Stimulated activated CD8-positive, alpha-beta memory T cell treated with anti-CD3 and anti-CD28 coated beads, Interleukin-7, amount 100 ng/mL, for 24 hours (primary cell): Measurements from ENCODE around the gene PRRT1.
"Not testable (repeated sequence)": the region's sequence is repeated elsewhere in the genome, so short reads cannot be mapped to it uniquely, and the experiment has no call there.

ENCODE experiments used
- DNase-seq: peaks from one replicate; pipeline ENCODE4 v3.0.0-alpha.2; 2020; ENCODE audit warnings: low read depth

The PRRT1 gene

DNA sequence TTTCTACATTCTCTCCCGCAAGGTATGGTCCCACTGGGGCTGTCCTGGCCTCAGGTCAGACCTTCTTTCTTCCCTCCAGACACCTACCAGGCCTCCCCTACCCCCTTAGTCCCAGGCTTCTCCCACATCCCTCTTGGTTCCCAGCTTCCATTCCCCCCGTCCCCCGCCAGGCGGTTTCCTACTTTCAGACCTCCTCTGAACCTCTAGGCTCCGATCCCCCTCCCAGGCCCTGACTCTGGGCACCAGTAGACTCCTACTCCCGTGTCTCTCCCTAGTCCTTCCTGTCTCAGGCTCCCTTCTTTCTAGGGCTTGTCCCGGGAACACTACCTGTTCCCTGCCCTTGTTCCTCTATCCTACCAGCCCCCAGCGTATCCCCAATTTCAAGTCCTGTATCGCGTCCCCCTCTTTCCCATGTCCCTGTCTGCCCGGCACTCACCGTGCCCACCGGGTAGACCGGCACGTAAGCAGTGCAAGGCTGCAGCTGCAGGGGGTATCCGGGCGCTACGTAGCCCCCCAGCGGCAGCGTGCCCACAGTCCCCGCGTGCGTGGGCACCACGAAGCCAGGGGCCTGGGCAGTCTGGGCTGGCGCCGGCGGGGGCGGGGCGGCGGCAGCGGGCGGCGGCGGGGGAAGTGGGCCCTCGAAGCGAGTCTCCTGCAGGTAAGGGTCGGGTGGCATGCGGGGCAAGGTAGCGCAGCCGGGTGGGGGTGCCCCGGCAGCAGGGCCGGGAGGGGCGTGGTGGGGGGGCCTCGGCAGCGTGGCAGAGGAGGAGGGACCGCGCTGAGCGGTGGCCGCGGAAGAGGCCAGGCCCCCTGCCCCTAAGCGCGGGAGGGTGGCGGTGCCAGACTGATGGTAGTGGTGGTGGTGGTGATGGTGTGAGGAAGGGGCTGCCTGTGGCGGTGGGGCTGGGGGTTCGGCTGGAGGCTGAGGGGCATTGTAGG lies 1.5 kb downstream of the PRRT1 start:
- DNase-seq = no peak

DNA sequence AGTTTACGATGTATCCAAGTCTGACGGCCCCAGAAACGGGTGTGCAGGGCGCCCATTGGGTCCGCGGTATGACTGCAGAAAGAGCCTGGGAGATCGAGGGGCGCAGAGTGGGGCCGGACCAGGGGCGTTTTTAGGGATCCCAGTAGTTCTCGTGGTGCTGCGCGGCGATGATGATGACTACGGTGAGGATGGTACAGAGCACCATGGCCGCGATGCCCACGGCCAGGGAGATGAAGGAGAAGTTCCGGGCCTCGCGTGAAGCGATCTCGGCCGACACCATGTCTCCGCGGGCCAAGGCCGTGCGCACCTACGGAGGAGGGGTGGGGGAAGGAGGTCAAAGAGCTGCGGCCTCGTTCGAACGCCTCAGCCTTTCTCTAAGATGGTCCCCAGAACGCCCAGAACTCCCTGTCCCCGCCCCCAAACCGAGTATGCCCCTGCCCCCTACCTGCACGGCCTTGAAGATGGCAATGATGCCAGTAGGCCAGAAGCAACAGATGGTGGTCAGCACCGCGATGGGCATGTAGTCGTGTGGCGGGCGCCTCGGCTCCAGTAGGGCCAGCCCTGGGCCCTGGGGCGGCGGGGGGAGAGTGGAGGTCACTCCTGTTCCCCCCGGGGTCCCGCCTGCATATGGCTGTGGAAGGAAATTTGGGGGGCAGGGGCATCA lies 2.5 kb downstream of the PRRT1 start:
- no peak for DNase-seq

DNA sequence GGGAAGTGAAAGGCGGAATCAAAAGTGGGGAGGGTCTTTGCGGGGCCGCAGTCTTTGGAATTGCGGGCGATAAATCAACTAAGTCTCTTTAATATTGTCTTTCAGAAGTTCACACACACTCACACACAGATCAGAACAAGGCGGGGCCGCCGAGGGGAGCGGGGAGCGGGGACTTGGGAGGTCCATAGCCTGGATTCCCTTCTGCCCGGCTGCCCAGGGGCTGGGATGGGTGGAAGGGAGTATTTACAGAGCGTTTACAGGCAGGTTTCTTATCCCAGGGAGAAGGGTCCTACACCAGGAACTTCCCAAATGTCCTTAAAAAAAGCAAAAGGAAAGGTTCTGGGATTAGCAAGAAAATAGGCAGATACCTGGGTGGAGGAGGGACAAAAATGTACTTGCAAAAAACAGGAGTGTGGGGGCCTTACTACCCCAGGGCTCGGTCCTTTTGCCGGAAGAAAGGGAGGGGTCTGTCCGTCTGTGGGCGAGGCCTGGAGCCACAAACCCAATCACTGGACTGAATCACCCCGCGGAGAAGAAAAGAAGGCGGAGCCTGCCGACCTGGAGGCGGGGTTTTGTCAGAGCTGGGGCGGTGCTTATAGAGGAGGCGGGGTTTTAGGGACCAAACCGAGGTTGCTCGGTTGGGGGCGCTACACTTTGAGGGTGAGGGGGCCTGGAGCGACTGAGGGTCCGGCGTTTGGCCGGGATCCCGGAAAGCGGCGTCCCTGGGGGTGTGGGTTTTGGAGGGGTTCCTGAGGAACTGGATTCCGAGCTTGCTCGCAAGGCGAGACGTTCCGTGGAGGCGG lies 3.2 kb downstream of the PRRT1 start:
- DNase-seq = no peak

DNA sequence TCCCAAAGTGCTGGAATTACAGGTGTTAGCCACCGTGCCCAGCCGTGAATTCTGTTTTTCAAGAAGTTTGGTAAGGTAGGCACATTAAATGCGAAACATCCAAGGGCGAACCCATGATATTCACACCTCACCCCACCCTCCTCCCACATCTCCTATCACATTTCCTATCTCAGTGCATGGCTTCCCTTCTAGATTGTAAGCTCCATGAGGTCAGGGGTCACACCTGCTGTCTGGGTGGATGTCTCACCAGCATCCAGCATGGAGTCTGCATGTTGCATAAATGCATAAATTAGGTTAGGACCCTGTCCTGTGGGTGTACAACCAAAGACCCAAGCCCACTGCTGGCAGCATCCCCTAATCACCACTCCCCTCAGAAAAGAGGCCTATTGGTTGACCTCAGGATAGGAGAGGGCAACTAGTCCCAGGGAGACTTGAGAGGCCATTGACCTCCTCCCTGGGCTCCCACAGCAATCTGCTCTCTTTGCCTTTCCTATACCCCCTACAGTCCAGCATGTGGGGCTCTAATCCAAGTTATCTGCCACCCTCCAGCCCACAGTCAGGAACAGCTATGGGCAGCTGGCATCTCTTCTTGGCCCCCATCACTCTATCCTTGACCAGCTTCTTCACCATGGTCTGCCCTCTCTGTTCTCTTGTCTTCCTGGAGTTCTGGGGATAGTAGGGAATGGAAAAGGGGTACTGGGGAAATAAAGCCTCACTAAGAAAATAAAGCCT lies 4.2 kb downstream of the PRRT1 start:
- DNase-seq = no peak

DNA sequence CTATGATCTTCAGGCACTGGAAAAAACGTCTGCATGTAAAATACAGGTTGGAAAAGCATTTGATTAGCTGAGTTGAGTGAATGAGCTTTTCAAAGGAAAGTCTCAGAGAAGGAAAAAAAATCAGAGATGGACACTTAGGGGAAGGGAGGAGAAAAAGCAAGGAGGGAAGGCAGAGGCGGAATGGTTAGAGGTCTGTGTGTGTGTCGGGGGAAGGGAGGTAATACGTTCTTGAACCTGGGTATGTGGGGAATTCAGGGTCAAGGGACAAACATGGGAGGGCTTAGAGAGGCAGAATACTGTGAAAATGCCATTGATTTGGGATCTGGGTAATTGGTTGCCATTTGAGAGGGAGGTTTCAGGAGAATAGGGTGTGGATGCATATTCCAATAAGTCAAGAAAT lies 5.1 kb downstream of the PRRT1 start:
- DNase-seq = no peak

DNA sequence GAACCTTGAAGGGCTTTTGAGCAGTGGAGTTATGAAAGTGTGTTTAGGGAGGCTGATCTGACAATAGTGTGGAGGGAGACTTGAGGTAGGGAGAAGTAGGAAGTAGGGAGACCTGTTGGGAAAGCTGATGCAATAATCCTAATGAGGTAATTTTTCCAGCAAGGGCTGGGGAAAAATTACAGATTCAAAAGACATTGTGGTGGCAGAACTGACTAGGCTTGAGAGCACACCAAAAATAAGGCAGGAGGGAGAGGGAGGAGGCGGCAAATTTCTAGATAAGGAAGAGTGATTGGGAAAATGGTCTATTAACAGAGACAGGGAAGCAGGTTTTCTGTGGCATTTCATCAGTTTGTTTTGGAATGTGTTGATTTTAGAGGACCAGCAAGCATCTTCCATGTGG lies 5.5 kb downstream of the PRRT1 start:
- DNase-seq = no peak

DNA sequence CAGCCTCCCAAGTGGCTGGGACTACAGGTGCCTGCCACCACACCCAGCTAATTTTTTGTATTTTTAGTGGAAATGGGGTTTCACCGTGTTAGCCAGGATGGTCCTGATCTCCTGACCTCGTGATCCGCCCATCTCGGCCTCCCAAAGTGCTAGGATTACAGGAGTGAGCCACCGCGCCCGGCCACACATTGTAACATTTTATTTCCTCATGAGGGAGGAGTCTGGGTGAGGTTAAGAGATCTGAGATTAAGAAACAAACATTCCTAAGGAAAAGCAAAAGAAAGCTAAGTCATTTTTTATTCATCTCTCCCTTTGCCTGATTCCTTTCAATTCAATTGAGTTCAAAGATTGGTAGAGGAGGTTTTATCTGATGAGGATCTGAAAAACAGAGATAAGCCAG lies 7.5 kb downstream of the PRRT1 start:
- DNase-seq = not testable (repeated sequence)

DNA sequence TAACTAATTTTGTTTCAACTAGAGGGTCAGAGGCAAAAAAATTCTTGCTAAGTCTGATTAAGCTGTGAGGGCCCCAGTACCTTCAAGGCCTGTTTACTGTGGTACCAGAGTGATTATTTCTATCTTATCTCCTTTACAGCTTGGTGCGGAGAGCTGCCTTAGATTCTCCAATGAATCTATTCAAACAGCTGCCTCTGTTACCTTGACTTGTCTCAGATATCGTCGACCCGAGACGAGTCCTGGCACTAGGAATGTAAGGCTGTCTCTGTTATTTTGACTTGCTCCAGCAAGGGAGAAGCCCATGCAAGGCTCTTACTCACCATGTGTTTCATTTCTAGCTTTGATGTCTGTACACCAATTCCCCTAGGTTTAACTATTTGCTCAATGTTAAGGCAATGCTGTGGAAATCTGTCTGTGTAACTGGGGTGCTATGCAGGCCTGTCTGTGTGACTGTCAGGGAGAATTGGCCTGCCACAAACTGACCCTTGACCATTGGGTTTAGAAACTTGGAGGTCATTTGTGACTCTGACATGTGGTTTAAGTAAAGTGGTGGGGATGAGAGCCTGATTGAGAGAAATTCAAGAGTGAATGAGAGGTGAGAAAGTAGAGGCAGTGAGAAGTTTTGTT lies 11.2 kb downstream of the PRRT1 start:
- no peak for DNase-seq

DNA sequence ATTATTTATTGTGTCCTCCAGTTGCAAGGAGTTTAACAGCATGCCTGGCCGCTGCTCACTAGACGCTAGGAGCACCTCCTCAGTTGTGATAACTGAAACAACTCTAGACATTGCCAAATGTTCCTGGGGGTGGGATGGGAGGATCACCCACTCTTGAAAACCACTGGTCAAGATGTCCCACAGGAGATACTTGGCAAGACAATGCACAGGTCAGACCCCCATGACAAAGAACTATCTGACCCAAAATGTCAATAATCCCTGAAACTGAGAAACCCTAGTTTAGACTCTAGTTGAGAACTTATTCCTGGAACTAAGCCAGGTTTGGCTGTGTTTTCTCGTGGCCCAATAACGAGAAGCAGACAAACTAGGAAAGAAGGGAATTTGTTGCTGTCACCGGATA lies 12.1 kb downstream of the PRRT1 start:
- no peak for DNase-seq

DNA sequence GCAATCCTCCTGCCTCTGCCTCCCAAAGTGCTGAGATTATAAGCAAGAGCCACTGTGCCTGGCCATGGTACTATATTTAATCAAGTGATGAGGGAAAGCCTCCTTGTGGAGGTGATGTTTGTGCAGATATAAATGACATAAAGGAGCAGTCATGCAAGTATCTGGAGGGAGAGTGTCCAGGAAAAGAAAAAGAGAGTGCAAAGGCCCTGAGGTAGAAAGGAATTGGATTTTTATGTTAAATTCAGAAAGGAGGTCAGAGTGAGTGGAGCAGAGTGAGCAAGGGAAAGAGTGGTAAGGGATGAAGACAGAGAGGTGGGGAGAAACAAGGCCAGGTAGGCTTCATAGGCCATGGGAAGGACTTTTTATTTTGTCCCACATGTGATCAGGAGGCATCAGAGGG lies 14.3 kb downstream of the PRRT1 start:
- no peak for DNase-seq

DNA sequence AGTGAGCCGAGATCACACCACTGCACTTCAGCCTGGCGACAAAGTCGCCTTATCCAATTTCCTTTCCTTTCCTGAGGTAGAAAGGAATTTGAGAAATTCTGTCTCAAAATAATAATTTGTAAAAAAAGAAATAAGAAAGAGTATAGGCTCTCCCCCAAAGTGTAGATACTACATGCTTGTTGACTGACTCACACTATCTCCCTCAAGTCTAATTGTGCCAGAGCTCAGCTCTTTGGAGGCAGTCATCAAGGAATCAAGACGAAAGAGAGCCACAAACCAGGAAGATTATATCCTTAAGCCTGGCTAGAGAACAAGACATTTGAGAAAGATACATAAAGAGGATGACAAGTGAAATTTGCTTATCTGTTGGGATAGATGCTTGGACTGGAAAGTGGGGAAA lies 18.0 kb downstream of the PRRT1 start:
- no peak for DNase-seq

DNA sequence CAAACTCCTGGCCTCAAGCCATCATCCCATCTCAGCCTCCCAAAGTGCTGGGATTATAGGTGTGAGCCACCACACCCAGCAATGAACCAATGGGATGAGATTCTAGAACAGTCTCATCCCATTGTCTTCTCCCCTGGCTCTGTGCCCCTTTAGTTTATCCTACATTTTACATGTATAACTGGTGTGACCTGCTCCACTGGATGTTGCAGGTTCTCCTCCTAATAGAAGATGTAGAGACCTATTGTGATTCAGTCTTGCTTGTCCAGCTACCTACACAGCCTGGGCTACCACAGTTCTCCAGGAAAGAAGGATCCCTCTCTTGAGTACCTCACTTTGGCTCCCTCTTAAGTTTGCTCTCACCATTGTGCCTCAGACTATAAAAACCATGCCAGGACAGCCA lies 19.6 kb downstream of the PRRT1 start:
- DNase-seq = no peak

DNA sequence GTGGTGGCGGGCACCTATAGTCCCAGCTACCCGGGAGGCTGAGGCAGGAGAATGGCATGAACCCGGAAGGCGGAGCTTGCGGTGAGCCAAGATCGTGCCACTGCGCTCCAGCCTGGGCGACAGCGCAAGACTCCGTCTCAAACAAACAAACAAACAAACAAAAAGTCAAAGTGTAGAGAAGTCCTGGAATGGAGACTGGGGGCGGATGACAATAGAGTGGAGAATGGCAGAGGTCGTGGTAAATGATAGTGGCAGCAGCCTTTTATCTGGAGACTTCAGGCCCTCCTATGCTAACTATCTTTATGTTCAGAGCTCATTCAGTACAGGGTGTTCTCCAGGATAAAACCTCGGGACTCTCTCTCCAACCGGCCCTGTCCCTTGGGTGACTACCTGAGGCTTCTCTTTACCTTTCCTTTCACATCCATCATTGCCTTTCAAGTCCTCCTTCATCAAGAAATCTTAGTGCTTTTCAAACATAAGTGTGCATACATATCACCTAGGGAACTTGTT lies 20.2 kb downstream of the PRRT1 start:
- DNase-seq = no peak

DNA sequence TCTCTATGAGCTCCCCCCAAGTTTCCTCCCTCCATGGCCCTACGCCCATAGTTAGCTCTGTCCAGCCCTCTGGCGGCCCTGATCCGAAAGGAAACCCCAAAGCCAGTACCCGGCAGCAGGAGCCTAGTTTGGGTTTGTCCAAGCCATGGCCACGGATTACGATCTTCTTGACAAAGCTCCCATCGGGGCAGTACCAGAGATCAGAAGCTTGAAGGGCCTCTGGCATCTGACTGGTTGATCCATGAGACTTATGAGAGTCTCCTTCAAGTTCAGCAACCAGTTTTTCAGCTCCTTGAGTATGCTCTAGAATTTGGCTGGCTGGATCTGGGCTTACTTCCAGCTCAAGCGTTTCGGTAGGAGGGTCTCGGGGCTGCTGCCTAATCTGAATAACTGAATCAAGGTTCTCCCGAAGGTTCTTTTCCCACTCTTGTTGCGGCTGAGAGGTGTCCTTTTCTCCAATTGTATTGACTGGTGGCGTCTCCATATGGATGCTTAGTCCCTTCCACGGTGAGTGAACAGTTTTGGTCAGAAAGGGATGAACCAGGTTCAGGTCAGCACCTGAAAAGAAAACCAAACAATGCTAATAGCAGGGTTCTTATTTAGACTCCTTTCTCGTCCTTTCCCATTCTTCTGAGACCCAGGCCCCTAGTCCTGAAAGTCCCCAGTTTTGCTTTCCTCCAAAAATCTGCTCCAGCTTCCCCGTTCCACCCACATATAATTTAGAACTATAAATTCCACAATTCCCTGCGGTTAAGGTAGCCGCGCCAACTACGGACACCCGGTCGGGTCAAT lies 22.2 kb downstream of the PRRT1 start:
- DNase-seq = no peak

DNA sequence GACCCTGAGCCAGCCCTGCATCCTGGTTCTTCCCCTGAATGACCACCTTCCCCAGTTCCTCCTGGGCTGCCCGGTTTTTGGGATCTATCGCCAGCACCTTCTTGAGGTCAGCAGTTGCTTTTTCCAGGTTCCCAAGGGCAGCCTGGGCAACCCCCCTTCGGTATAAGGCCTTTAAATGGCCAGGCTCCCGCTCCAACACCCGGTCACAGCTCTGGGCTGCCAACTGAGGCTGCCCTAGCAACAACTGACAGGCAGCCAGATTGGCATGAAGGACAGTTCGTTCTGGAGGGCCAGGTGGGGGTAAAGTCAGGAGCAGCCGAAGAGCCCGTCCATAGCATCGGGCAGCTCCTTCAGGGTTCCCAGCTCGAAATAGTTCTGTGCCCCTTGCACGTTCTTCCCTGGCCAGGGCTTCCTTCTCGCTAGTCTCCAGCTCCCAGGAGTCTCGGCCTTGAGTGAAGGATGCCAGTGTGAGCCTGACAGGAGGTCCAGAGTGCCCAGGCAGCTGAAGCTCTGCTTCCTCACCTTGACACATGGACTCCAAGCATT lies 22.9 kb downstream of the PRRT1 start:
- no peak for DNase-seq

DNA sequence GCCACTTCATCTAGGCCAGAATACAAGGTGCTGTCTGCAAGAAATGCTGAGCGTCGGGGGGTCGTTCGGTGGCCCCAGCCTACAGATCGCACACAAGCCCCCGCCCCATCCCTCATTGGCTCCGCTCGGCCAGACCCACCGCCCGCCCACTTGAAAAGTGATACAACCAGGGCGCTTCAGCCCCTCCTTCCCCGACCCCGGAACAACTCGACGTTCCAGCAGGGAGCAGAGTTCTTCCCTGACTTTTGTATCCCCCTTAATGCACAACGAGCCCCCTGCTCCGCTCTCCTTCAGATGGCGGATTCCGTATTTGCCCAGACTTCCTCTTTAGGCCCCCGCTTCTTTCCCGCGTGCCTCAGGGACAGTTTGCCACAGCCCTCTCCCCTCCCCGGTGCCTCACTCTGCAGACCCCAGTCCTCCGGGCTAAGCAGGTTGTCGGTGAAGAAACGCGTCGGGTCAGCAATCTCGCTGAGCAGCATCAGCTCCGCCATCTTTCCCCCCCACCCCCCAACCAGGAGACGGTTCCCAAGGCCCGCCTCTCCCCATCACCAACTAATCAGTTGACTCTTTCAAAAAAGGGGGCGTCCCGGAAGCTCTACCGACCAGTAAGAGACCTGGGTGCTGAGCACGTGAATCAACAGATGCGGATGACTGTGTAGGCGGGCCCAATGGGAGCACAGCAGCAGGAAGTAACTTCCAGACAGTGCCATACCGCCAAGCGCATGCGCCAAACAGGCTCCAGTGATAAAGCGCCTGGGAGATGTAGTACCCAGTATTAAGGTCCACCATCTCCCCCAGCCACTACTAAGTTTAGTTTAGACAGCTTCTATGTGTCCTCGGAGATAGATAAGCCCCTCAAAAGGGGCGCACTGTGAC lies 23.8 kb downstream of the PRRT1 start, which contains the start of gene ATF6B:
Gene ATF6B (minus strand): TSS at position 530 of the 876 bp plus-strand sequence. CDS start 39 bp downstream, at position 491.
- DNase-seq = peak; percentile 90

DNA sequence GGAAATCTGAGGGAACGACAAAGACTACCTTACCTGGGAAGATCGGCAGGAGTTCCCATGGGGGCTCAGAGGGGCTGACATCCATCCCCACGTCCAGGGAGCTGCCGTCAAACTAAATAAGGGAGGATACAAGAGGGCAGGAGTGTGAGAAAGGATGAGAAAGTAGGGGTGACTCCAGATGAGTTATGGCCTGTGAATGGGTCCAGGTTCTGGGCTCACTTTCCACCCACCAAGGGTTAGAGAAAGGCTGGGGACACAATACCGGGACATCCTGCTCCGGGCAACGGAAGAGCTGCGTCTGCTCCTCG lies 24.4 kb downstream of the PRRT1 start:
- DNase-seq = no peak

DNA sequence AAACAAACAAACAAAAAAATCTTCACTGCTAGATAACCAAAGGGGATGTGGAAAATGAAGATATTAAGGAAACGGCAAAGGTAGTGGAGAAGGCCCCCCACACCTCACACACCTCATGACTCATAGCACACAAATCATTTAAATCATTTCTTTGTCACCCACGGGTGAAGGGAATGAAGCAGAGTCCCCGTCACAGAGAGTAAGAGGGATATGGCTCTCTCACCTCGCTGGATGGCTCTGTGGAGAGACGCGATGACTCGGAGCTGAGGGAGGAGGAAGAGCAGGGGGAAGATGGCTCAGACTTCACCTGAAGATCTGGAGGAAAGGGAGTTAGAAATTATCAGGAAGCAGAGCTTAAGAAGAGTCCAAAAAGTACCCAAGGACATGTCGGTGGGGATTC lies 24.9 kb downstream of the PRRT1 start:
- DNase-seq = no peak

DNA sequence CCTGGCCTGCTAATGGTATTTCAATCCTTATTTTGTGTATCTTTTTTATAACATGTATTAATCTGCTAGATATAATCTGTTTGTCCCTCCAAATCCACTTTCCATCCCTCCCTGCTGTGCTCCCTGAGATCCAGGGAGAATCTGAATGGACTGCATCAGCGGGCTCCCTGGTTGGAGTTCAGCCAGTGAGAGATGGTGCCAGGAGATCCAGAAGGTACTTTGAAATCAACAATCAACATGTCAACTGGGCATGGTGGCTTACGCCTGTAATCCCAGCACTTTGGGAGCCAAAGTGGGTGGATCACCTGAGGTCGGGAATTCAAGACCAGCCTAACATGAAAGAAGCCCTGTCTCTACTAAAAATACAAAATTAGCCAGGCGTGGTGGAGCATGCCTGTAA lies 28.1 kb downstream of the PRRT1 start:
- no peak for DNase-seq
